ENCODE results near the gene NACC2.

The NACC2 gene

DNA sequence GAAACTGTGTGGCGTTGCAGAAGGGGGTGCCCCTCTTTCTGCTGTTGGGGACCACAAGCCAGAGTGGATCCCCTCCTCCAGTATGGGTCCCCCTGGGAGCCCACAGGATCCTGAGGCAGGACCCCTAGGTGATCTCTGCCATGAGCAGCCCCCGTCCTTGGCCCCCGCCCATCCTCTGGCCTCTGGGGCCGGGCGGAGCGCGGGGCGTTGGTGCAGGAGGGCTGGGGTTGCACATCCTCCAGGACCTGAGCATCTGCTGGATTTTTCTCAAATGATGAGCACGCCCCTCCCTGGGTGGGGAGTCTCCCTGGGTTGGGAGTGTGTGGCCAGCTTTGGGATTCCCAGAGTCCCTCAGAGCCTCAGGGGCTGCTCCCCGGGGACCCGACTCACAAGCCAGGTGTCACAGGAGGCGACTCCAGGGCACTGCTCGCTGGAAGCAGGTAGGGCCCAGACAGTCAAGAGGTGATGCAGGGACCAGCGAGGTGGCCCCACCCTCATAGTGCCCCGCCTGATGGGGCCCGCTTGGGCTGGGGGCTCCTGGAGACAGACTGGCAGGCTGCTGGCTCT, 107.2 kb downstream of the NACC2 start:
- no peak for DNase-seq (ENCODE audit: low read depth, low spot score)
- no peak overlapping the region for H3K27ac ChIP-seq

DNA sequence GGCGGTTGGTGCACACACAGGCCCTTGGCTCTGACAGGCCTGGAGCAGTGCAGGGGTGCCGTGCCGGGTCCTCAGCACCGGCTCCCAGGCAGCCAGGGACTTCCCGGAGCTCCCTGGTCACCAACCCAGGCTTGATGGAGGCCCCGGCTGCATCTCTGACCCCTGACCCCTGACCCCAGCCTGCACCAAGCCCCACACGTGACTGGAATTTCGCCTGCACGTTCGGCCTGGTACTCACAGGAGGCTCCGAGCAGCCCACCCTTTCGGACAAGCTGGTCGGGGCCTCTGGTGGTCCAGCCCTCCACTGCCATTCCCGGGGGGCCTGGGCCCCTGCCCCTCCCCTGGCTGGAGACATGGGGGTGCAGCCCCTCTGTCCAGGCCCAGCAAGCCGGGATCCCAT, 108.5 kb downstream of the NACC2 start:
- DNase-seq (ENCODE audit: low read depth, low spot score) = no peak
- H3K27ac ChIP-seq = no peak overlapping the region

DNA sequence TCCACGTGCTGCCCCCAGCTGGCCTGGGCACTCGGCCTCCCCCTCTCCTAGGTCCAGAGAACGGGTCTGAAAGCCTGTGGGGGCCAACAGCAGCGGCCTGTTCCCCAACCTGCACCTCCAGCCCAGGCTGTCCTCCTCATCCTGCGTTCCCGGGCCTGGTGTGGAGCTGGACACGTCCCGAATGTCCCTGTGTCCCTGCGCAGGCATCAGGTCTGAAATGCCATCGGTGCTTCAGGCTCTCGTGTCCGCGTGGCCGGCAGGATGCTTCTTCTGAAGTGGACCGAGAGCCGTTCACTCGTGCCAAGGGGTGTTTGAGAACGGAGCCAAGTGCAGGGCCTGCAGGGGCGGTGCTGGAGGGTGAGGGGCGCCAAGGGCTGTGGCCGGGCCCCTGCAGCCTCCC, 109.2 kb downstream of the NACC2 start:
- no peak for DNase-seq (ENCODE audit: low read depth, low spot score)
- no peak overlapping the region for H3K27ac ChIP-seq

DNA sequence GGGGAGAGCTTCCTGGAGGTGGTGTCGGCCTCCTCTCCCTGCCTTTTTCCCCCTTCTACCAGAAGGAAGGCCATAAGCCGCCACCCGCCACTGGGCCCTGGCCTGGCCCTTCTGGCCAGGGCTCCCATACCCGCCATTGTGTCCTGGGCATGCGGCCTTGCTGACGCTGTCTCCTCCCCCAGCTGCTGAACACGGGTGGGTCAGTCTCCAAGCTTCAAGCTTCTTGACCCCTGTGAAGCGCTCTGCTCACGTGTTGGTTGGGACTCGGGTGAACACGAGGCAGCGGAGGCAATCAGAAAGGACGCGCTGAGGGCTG, 109.7 kb downstream of the NACC2 start:
- no peak for DNase-seq (ENCODE audit: low read depth, low spot score)
- H3K27ac ChIP-seq = no peak overlapping the region

DNA sequence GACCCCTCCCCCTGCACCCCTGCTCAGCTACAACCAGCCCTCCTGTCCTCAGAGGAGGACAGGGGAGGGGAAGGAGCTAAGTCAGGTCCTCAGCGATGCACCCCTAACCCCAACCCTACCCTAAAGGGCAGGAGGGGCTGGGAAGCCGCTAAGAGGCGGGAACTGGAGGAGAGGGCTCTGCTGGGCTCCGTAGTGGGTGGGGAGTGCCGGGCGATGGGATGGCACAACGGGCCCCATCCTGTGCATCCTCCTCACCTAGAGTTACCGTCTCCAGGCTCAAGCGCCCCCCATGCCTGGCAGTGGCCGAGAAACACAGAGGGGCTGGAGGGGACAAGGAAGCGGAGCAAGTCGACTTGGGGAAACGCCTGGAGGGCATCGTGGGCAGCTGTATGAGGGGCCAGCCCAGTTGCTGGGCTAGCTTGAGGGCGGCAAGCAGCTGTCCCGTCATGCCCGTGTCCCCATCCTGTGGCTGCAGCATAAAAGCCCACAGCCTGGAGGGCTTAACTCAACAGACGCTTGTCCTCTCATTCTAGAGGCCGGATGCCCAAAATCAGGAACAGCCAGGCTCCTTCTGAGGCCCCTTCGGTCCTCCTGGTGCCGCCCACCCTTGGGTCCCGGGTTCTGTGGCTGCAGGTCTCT, 110.9 kb downstream of the NACC2 start:
- no peak for DNase-seq (ENCODE audit: low read depth, low spot score)
- H3K27ac ChIP-seq = no peak overlapping the region

DNA sequence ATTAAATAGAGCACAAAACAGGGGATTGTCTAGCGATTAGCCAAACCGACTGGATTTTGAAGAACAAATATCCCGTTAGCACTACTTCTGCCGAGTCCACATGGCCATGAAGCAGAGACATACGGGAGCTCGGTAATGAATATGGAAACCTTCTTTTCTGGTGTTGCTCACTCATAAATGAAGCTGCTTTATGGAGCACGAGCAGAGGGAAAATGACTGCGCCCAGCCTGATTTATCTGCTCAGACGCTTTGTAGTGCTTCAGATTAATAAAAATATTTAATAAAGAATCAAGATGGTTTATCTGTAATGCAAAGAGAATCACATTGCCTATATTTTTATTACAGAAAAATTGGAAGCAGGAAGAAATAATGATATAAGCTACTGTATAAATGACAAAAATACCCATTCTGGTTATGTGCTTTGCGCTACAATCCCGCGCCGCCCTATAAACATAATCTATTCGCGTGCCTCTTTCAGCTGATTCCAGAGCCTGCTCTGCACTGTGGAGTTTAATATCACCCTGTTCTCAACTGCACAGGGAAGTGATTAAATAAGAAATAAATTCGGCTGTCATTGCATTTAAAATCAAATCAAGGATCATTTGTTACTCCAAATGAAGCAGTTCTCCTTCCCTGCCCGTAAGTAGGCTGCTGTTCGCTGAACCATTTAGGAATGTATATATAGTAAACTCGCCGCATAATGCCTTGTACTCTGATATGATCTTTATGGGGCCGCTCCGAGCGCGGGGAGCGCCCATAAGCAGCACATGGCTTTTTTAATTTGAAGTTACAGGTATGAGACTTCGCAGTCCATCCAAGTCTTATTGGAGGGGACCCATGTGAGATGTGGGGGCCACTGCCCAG, 111.6 kb downstream of the NACC2 start:
- H3K27ac ChIP-seq = no peak overlapping the region
- no peak for DNase-seq (ENCODE audit: low read depth, low spot score)

DNA sequence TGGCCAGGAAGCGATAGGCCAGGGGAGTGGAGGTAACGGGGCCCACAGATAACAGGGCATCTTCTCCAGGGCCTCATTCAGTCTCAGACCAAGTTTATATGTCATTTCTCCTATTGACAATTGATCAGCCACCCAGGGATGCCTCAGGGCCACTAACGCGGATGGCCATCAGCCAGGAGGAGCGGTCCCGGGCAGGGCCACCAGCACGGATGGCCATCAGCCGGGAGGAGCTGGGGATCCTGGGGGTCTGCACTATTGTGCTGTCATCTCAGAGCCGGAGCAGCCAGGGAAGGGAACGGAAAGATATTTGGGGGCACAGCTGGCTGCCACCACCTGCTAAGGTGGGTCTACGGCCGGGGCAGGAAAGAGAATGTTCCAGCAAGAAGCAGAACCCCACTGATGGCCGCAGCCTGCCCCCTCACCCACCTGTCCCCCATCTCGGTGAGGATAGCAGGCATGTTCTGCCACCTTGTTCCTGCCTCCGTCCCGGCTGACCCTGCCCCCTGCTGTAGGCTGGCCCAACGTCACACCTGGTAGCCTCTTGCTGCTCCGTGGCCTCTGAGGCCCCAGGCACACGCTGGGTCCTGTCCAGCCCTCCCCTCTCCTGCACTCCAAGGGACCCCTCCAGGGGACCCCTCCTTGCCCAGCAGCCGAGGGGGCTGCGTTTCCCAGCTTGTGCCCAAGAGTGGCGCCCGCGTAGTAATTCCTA, 112.4 kb downstream of the NACC2 start:
- DNase-seq (ENCODE audit: low read depth, low spot score) = no peak
- H3K27ac ChIP-seq = no peak overlapping the region

DNA sequence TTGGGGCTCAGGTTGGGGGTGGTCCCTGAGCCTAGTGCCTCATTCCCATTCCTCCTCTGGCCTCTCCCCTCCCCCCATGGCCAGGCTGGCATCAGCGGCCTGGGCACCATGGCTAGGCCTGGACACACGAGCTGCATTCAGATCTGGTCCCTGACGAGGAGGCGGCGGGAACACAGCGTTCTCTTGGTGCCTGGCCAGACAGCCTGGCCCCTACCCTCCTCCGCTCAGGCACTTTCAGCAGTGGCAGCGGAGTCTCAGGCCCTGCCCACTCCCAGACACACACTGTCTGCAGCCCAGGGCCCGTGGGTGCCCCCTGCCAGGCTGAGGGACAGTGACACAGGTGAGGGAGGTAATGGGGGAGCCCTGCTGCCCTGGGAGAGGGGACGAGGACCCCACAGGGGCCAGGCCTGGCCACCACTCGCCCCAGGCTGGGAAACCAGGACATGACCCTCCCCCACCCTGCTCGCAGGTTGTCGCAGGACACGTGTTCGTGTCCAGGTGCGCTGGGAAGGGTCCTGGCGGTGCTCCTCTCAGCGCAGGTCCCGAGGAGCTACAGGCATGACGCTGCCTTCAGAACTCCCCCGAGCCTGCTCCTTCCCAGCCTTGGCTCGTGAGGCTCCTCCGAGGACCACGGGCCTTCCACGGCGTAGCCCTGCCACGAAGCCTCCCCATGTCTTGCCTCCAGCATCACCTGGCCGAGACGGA, 114.0 kb downstream of the NACC2 start:
- DNase-seq (ENCODE audit: low read depth, low spot score) = no peak
- H3K27ac ChIP-seq = no peak overlapping the region

DNA sequence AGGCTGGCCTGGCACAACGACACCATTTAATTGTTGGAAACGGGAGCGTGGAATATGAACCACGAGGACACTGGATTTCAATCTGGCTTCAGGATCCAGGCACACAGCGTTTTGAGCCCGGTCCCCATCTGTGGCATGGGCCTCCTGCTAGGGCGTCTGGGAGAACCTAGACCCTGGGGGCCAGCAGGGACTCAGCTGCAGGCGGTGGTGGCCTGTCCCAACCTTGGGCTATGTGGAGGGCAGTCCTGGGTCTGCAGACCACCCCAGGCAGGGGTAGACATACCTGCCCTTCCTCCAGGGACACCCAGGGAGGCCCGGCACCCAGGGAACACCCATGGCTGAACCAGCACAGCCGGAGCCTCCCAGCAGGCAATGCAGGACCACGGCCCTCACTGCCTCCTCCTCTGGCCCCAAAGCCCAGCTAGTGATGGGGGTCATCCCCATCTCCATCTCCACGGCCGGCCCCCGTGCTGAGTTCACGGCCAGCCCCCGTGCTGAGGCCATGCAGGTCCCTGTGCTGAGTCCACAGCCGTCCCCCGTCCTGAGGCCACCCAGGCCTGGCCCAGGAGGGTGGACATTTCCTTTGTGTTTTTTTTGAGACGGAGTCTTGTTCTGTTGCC, 115.4 kb downstream of the NACC2 start:
- DNase-seq (ENCODE audit: low read depth, low spot score) = no peak
- no peak overlapping the region for H3K27ac ChIP-seq

DNA sequence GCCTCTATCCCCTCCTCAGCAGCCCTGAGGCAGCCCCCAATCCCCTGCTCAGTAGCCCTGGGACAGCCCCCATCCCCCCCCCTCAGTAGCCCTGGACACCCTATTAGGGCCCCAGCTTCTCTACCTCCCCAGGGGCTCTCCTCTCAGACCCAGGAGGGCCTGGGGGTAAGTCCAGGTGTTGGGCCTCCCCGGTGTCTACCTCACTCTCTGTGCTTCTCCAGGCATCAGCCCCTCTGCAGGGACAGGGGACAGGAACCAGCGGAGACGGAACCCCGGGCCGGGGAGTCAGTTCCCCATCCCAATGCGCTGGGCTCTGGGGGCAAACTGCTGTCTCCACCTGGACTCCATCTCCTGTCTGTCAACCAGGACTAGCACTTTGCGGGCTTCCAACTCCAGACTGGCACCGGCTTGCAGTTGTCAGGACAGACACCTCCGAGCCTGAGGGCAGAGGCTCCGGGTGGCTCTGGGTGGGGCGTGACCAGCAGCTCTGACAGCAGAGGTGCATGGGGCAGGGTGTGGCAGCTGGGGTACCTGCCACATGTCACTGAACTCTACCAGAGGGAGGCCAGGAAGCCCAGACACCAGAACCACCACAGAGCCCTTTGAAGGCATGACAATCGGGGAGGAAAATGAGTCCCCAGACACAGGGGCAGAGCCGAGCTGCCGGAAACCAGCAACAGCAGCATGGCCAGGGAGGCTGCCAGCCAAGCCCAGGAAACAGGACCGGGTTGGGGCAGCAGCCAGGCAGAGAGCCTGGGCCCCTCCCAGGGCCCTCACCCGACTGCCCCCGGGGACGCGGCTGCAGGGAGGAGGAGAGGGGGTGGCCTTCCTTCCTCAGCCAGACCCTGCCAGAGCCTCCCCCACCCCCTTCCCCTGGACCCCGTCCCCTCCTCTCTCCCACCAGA, 116.2 kb downstream of the NACC2 start:
- H3K27ac ChIP-seq = no peak overlapping the region
- DNase-seq (ENCODE audit: low read depth, low spot score) = no peak

DNA sequence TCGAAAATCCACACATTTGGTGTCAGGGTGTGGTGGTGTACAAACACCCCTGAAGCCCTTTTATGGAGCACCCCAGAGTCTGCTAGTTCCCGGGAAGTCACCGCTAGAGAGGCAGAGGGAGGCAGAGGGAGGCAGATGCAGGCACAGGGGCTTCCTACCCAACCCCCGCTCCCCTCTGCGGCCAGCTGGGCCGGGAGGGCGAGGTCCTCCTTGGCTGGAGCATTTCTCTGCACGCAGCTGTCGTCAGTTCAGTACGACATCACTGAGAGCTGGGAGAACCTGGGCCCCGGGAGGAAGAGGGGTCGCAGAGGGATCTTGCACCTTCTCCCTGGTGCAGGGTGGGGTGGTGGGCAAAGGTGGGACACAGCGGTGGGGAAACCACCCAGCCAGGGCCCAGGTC, 118.1 kb downstream of the NACC2 start:
- no peak overlapping the region for H3K27ac ChIP-seq
- no peak for DNase-seq (ENCODE audit: low read depth, low spot score)

DNA sequence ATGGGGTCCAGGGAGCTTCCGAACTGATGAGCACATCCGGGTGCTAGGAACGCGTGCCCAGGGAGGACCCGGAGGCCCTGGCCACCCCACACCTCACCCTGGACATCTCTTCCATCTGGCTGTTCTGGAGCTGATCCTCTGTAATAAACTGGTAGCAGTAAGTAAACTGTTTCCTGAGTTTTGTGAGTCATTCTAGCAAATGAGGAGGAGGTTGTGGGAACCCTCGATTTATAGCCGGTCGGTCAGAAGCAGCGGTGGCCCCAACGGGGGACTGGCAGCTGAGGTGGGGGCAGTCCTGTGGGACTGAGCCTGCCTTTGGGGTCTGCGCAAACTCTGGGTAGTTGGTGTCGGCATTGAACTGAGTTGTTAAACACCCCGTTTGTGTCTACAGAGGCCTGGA, 118.6 kb downstream of the NACC2 start:
- DNase-seq (ENCODE audit: low read depth, low spot score) = no peak

DNA sequence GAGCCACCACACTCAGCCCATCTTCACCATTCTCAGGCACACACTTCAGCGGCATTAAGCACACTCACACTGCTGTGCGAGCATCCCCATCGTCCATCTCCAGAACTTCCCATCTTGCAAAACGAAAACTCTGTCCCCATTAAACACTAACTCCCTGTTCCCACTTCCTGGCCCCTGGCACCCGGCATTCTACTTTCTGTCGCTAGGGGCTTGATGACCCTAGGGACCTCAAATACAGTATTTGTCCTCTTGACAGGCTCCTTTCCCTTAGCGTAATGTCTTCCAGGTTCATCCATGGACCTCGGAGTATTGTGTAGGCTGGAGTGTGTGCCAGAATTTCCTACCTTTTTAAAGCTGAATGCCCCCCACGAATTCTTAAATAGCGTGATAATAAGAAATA, 119.3 kb downstream of the NACC2 start:
- DNase-seq (ENCODE audit: low read depth, low spot score) = no peak
- no peak overlapping the region for H3K27ac ChIP-seq

More for the DNA sequence above, 118.6 kb downstream of the NACC2 start:
- H3K27ac ChIP-seq = no peak overlapping the region

DNA sequence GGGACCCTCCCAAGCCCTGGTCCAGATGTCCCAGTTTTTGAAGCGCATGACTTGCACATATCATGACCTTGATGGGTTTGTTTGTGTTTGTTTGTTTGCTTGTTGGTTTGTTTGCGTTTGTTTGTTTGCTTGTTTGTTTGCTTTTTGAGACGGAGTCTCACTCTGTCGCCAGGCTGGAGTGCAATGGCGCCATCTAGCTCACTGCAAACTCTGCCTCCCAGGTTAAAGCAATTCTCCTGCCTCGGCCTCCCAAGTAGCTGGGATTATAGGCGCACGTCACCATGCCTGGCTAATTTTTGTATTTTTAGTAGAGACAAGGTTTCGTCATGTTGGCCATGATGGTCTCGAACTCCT, 120.9 kb downstream of the NACC2 start:
- DNase-seq (ENCODE audit: low read depth, low spot score) = no peak
- H3K27ac ChIP-seq = no peak overlapping the region

DNA sequence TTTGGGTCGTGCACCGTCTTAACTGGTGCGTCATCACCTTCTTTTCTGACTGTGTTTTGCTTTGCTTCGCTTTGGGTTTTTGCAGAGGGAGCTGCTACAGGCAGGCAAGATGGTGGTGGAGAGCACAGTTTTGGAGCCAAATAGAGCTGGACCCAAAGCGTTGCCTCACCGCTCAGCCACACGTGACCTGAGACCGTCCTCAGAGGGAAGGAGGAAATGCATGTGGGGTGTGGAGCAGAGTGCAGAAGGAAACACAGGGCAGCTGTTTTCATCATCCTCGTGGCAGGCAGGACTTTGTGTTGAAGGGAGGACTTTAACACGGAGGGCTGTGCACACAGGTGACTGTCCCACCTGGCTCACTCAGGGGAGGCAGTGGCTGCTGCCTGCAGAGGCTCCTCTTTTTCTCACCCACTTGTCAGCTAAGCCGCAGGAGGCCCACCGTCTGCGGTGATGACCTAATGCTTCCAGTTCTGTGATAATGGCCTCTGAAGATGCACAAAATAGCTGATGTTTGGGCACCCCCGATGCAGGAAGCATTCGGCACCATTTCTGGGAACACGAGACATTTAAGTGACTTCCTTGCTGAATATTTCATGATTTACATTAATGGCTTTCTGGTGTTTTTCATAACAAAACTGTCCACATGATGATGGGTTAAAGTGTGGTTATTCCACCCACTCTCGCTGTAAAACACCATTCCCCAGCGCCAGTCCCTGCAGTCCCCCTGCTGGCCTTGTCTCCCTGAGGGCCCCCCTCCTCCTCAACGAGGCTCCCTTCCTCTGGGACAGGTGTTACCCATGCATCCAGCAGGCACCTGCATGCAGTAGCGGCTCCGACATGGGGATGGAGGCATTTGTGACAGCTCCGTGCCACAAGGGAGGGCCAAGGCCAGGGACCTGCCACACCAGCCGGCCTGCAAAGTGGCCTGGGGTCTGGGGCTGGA, 121.5 kb downstream of the NACC2 start:
- H3K27ac ChIP-seq = no peak overlapping the region
- DNase-seq (ENCODE audit: low read depth, low spot score) = no peak

DNA sequence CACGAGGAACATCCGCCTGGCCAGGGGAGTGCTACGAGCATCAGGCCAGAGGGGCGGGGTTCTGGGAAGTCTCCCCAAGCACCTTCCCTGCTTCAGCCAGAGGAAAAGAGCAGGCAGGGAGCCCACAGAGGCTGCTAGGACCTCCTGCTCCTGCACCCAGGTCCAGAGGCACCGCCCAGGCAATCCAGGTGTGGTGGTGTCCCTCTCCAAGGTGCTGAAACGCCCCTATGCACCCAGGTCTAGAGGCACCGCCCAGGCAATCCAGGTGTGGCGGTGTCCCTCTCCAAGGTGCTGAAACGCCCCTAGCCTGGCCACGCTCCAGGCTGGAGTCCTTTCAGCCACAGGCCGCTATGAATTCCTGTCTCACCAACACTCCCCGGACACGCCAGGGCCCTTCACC, 123.2 kb downstream of the NACC2 start:
- H3K27ac ChIP-seq = no peak overlapping the region
- no peak for DNase-seq (ENCODE audit: low read depth, low spot score)

DNA sequence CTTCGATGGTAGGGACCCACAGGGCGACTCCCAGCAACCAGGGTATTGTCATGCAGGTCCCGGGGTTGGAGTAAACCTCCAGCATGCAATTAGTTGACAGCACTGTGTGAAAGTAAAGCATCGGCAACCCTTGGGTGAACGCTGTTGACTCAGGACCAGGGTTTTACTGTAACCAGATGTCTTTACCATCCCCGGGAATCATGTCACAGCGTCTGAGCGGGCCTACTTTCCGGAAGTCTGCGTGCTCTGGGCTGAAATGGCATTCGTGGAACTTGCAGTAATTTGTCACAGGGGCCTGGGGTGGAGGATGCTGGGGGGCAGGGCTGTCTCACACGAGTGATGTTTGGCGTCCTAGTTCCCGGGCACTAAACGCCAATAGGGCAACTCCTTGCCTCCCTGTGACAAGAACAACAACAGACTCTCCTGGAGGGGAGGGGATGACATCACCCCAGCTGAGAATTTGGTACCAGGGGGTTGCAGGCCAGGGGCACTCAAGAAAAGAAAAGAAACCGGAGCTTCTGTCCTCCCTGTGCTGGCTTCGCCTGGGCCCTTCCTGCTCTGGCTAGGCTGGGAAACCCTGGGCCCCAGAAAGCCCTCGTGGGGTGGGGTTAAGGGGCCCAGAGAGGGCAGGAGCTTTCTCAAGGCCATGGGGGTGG, 123.8 kb downstream of the NACC2 start:
- no peak for DNase-seq (ENCODE audit: low read depth, low spot score)
- no peak overlapping the region for H3K27ac ChIP-seq

Measured in epithelial cell of prostate (primary cell).